ENCODE data around the gene H3-3A. TPM values are rescaled to one million over a fixed set of nuclear protein-coding genes. Genes with fewer than 3 reads are reported as not detected.
A peak's percentile ranks its signal among the peaks of the same experiment; 100 is the strongest.

Gene H3-3A
- total RNA-seq, 1 experiment from 2014 or later: 963 TPM

DNA sequence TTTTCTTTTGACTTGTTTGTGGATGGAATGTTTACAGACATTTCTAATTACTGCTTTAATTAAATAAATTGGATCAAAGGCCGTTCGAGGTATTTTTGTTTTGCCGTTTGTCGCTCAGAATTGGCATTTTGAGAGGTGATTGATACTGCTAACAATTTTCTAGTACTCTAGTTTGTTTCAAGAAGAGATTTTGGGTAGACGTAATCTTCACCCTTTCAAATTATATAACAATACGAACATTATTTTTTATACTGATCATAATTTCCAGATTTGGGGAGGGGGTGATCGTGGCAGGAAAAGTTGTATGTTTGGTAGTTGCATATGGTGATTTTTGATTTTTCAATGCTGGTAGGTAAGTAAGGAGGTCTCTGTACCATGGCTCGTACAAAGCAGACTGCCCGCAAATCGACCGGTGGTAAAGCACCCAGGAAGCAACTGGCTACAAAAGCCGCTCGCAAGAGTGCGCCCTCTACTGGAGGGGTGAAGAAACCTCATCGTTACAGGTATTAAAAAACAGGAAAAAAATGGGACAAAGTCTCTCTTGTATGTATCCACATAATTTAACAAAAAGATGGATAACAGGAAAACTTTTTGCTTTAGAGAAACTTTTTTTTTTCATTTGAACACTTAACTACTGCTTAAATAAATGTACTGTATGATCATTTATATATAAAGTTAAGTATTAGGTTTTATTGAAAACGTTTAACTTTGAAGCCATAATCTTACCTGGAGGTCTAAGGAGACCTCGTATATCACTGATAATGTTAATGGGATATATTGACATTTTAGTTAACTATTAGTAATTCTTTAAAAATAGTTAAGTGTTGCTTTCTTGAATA is 1.7 kb downstream of the H3-3A start:
- H3K4me3 ChIP-seq (ENCODE audit: insufficient read depth, low read depth, low read length): peak overlapping the region; percentile 97
- DNase-seq: no peak
- H3K27me3 ChIP-seq (ENCODE audit: control insufficient read depth, insufficient read depth, low read length): no peaks in the 10 kb centered on the region
- H3K36me3 ChIP-seq (replicated peaks; ENCODE audit: control insufficient read depth, insufficient read depth, low read length): peaks cover 26% of the 10 kb centered on the region

DNA sequence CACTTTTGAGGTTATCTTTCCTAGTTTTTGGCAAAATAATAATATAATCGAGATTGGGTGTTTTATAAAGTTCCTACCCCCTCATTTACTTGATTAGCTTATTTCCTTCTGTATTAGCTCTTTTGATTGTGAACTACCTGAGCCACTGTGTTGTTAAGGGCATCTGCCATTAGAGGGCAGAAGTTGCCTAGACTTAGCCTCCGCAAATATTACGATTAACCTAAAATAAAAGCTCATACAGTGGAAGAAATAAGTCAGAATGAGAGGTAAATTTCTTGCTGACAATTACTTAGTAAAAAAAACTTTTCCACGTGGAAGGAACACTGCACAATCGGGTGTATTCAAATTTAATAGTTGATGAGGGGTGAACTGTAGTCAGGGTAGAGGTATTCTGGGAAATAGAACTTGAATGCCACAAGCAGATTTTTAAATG is 2.3 kb downstream of the H3-3A start:
- peak; percentile 43 for DNase-seq
- Histone ChIP-seq H3K36me3 (replicated peaks; ENCODE audit: control insufficient read depth, insufficient read depth, low read length) (peaks cover 24% of the 10 kb centered on the region), H3K27me3 (ENCODE audit: control insufficient read depth, insufficient read depth, low read length) (no peaks in the 10 kb centered on the region), H3K4me3 (ENCODE audit: insufficient read depth, low read depth, low read length) (peak overlapping the region; percentile 97)

DNA sequence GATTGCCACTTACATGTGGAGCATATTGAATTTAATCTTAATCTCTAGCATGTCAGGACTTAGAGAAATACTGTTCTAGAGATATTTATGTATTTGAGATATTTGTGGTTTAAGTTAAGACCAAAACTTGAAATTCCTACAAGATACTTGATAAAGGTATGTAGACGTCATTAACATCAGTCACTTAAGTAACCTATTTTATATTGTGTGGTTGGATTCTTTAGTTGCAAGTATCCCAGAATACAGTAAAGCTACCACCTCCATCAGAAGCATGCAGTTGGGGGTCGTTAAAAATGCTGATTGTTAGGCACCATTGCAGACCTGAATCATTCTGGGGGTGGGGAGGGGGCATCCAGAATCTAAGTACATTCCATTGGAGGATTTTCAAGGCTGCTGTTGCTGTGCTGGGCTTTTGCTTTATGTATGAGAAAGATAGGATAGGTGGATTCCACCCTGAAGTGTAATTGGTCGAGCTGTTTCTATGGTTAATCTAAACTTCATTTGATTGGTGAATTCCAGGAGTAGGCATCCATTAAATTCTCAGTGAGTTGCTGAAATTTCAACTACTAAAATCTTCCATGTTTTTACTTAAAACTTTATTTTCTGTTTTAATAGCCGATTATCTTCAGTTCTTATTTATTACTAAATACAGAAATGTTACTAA is 4.0 kb downstream of the H3-3A start:
- H3K27me3 ChIP-seq (ENCODE audit: control insufficient read depth, insufficient read depth, low read length): no peaks in the 10 kb centered on the region
- H3K4me3 ChIP-seq (ENCODE audit: insufficient read depth, low read depth, low read length): no peak overlapping the region
- H3K36me3 ChIP-seq (replicated peaks; ENCODE audit: control insufficient read depth, insufficient read depth, low read length): peaks cover 30% of the 10 kb centered on the region
- DNase-seq: no peak

DNA sequence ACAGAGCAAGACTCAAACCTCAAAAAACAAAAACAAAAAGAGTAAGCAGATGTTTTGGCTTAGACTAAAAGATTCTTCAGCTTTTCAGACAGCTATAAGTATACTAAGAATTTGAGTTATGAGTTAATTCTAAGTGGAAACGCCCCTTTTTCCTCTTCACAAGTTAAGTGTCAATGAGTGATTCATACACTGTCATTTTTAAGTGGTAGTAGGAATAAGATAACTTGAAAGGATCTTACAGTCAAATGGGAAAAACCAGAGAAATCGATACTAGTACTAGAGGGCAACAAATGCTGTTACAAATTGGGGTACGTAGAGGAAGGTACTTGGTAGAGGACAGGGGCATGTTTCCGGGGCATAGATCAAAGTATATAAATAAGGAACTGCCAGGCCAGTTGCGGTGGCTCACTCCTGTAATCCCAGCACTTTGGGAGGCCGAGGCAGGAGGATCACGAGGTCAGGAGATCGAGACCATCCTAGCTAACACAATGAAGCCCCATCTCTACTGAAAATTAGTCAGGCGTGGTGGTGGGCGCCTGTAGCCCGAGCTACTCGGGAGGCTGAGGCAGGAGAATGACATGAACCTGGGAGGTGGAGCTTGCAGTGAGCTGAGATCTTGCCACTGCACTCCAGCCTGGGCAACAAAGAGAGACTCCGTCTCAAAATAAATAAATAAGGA is 7.4 kb downstream of the H3-3A start:
- Histone ChIP-seq H3K4me3 (ENCODE audit: insufficient read depth, low read depth, low read length) (no peak overlapping the region), H3K27me3 (ENCODE audit: control insufficient read depth, insufficient read depth, low read length) (no peaks in the 10 kb centered on the region), H3K36me3 (replicated peaks; ENCODE audit: control insufficient read depth, insufficient read depth, low read length) (peaks cover 35% of the 10 kb centered on the region)
- DNase-seq: no peak

DNA sequence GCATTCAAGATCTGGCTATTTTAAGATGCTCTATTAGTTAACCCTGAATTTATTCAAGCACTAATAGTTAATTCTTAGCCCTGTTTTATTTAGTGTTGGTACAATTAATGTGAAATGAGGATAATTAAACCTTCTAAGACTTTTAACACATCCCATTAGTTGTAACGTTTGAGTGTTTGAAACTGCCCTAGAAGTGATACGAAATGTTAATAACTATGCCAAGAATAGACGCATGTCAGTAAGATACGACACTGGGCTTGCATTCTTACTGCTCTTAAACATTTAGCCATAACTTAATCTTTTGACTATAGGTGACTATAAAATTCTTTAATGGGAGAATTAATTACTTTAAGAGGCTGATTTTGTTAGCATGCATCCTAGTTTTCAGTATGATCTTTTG is 9.8 kb downstream of the H3-3A start:
- Histone ChIP-seq H3K36me3 (replicated peaks; ENCODE audit: control insufficient read depth, insufficient read depth, low read length) (peaks cover 20% of the 10 kb centered on the region), H3K27me3 (ENCODE audit: control insufficient read depth, insufficient read depth, low read length) (no peaks in the 10 kb centered on the region), H3K4me3 (ENCODE audit: insufficient read depth, low read depth, low read length) (no peak overlapping the region)
- DNase-seq: no peak

DNA sequence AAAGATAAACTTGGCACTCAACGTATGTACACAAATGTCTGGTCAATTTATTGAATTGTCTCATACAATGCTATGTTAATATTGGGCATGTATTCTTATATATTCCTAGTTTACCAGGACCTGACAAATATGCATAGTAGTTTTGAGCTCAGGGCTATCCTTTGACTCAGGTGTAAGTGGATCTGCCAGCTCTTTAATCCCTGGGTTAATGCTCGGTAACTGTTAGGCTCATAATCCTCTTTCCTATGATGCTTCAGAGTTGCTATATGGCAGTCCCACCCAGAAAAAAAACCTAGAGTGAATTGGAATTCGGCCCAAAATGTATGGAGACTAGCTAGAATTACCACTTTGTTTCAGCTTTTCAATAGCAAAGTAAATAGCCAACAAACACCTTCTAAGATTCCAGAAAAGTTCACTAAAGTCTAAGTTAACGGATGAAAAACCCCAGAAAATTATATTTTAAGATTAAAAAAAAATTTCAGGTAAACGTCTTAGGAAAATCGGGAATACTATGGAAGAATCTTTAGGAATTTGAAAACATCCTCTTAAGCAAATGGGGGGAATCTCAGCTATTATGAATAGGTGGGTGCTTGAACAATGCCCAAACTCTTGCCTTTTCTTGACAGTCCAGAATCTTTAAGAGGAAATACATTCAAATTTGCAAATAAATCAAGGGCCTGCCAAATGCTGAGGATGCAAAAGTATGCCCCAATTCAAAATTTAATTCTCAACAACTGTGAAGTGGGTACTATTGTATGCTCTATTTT is 10.9 kb downstream of the H3-3A start:
- H3K36me3 ChIP-seq (replicated peaks; ENCODE audit: control insufficient read depth, insufficient read depth, low read length): peaks cover 14% of the 10 kb centered on the region
- no peak overlapping the region for H3K4me3 ChIP-seq (ENCODE audit: insufficient read depth, low read depth, low read length)
- DNase-seq: no peak
- no peaks in the 10 kb centered on the region for H3K27me3 ChIP-seq (ENCODE audit: control insufficient read depth, insufficient read depth, low read length)

DNA sequence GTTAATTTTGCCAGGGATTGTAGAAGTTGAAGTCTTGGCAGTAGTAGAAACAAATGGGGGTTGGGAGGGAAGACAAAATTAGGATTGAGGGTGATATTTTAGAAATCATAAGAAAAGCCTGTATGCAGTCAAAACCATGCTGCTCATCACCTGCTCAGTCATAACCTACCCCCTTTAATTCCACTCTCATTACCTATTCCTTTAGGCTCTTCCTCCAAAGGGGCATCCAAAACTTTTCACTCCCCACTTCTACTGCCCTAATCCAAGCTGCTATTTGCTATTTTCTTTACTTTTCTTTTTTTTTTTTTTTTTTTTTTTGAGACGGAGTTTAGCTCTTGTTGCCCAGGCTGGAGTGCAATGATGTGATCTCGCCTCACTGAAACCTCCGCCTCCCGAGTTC is 11.5 kb downstream of the H3-3A start:
- no peaks in the 10 kb centered on the region for H3K27me3 ChIP-seq (ENCODE audit: control insufficient read depth, insufficient read depth, low read length)
- no peak for DNase-seq
- H3K4me3 ChIP-seq (ENCODE audit: insufficient read depth, low read depth, low read length): no peak overlapping the region
- peaks cover 11% of the 10 kb centered on the region for H3K36me3 ChIP-seq (replicated peaks; ENCODE audit: control insufficient read depth, insufficient read depth, low read length)

DNA sequence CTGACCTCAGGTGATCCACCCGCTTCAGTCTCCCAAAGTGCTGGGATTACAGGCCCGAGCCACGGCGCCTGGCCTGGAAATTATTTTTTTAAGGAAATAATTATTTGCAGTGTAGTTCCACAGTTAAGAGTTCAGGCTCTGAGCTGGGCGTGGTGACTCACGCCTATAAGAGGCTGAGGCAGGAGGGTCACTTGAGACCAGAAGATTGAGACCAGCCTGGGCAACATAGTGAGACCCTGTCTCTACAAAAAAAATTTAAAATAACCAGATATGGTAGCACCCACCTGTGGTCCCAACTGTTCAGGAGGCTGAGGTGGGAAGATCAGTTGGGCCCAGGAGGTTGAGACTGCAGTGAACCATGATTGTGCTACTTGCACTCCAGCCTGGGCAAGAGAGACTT is 13.9 kb downstream of the H3-3A start:
- Histone ChIP-seq H3K36me3 (replicated peaks; ENCODE audit: control insufficient read depth, insufficient read depth, low read length) (peaks cover 4% of the 10 kb centered on the region), H3K27me3 (ENCODE audit: control insufficient read depth, insufficient read depth, low read length) (no peaks in the 10 kb centered on the region), H3K4me3 (ENCODE audit: insufficient read depth, low read depth, low read length) (no peak overlapping the region)
- no peak for DNase-seq

DNA sequence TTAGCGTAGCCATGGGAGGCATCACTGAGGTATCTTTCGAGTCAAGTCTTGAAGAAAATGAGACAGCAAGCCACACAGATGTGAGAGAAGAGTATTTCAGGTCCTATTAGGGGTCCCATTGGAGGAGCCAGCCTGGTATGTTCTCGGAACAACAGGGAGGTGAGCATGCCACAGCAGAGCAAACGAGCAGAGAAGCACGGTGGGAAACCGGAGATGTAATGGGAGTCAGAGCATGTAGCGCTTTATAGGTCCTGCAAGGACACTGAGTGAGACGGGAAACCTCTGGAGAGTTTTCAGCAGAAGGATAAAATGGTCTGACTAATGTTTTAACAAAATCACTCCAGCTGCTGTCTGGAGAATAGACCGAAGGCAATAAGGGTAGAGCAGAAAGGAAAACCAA is 15.9 kb downstream of the H3-3A start:
- Histone ChIP-seq H3K4me3 (ENCODE audit: insufficient read depth, low read depth, low read length) (no peak overlapping the region), H3K27me3 (ENCODE audit: control insufficient read depth, insufficient read depth, low read length) (peaks cover 8% of the 10 kb centered on the region), H3K36me3 (replicated peaks; ENCODE audit: control insufficient read depth, insufficient read depth, low read length) (0 out of 2 replicates have a peak, but pooled peaks cover 1% of the 10 kb centered on the region)
- no peak for DNase-seq

DNA sequence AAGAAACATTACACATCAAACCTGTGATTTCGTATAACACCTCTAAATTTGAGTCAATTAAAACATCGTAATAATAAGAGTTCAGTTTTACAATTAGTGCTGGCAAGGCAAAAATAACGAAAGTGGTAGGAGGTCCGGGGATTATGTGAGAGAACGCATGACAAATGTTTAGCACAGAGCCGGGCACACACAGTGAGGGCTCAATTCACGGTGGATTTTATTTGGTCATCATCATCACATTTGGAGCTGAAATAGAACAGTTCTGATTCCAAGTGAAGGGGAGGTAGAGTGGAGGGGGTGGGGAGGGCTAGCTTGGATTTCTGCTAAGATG is 20.0 kb downstream of the H3-3A start:
- no peak for DNase-seq
- Histone ChIP-seq H3K36me3 (replicated peaks; ENCODE audit: control insufficient read depth, insufficient read depth, low read length) (no peaks in the 10 kb centered on the region), H3K4me3 (ENCODE audit: insufficient read depth, low read depth, low read length) (peak overlapping the region; percentile 85), H3K27me3 (ENCODE audit: control insufficient read depth, insufficient read depth, low read length) (peaks cover 15% of the 10 kb centered on the region)

DNA sequence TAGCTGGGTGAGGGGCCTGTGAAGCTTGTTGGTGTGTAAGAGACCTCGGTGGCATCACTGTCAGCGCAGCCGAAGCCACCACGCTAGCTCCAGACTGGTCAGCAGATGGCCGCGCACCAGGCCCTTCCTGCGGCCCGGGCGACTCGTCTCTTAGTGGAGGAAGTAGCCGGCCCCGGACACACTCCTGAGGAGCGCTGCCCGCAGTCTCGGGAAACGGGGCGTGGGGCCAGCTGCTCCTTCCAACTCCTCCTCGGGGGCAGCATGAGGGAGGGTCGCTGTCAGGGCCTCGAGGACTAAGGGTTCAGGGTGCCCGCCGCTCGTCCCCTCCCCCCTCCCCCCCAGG is 20.4 kb downstream of the H3-3A start:
- peak overlapping the region; percentile 85 for H3K4me3 ChIP-seq (ENCODE audit: insufficient read depth, low read depth, low read length)
- no peak for DNase-seq
- peaks cover 15% of the 10 kb centered on the region for H3K27me3 ChIP-seq (ENCODE audit: control insufficient read depth, insufficient read depth, low read length)
- no peaks in the 10 kb centered on the region for H3K36me3 ChIP-seq (replicated peaks; ENCODE audit: control insufficient read depth, insufficient read depth, low read length)

DNA sequence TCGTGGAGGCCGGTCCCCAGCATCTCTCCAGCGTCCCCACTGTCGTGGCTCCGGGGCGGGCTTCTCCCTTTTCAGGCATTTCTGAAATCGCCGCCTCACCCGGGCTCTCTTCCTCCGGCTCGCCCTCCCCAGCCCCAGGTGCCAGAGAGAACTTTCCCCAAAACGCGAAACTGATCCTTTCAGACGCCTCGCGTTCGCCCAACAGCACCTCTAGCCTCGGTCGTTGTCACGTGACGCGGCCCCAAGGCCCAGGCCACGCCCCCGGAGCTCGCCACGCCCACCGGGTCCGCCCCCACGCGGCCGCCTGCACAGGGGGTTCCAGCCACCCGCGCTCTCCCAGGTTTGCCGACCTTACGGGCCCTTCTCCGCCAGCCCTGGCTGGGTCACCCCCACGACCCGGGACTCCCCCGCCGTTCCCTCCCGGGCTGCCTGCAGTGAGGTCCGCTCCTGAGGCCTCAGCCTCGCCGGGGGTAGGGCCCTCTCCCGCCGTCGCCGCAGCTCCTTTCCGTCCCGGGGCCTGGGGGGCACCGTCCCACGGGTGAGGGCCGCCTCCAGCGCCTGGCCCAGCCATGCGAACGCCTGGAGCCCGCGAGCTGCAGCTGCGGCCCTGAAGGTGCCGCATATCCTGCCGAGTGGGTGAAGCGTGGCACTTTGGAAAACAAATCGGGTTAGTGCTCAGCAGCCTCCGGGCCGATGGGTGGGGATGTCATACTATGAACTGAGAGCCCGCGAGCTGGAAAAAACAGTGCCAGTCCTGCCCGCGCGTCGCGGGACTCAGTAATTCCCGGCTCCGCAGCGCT is 21.0 kb downstream of the H3-3A start:
- Histone ChIP-seq H3K36me3 (replicated peaks; ENCODE audit: control insufficient read depth, insufficient read depth, low read length) (no peaks in the 10 kb centered on the region), H3K4me3 (ENCODE audit: insufficient read depth, low read depth, low read length) (peak overlapping the region; percentile 85), H3K27me3 (ENCODE audit: control insufficient read depth, insufficient read depth, low read length) (peaks cover 15% of the 10 kb centered on the region)
- DNase-seq: peak; percentile 99

DNA sequence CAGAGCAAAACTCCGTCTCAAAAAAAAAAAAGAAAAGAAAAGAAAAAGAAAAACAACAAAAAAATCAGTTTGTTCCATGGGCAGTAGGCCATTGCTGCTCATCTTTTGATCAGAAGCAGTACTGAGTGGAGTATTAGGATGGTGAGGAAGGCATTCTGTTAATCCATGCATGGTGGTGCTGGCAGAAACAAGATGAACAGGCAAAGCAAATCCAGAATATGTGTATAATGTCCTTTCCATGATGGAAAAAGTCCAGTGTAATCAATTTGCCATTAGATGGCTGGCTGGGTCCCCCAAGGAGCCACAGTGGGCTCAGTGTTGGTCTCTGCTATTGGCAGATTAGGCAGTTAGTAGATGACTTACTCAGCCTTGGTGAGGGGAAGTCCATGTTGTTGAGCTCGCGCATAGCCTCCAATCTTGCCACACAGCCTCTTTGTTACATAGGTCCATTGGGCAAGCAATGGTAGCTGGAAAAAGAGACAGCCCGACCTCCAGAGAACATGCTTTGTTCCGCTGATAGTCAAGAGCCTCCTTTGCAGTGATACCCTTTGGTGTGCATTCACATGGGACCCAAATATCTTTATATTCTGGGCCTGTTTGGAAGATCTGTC is 23.3 kb downstream of the H3-3A start:
- no peak overlapping the region for H3K4me3 ChIP-seq (ENCODE audit: insufficient read depth, low read depth, low read length)
- peaks cover 15% of the 10 kb centered on the region for H3K27me3 ChIP-seq (ENCODE audit: control insufficient read depth, insufficient read depth, low read length)
- DNase-seq: no peak
- H3K36me3 ChIP-seq (replicated peaks; ENCODE audit: control insufficient read depth, insufficient read depth, low read length): no peaks in the 10 kb centered on the region

All from H7 (cell line).